NCI-H2196 treated with DMSO at 0.1 percent for 48 hours (cell line): ENCODE measurements around the gene EGR4.
A peak's percentile ranks its signal among the peaks of the same experiment; 100 is the strongest.

Experiments used
- DNase-seq: peaks from one replicate; lab custom pipeline; 2025; ENCODE audit not compliant: unreplicated experiment; lab: John Stamatoyannopoulos, UW

The EGR4 gene

GRCh38 chr2:73293534-73294171, at the start of gene EGR4:
Gene EGR4, minus strand, starts transcription at chr2:73293548. Its CDS starts 231 bp downstream, at chr2:73293317.
- DNase-seq: peak; percentile 47

- DNase-seq: no peak
These were observed 47.7 kb upstream of the EGR4 start for GRCh38 chr2:73341039-73341438.

- DNase-seq: no peak
These were observed 45.9 kb upstream of the EGR4 start for GRCh38 chr2:73339201-73339600.

GRCh38 chr2:73337828-73338227, 44.5 kb upstream of the EGR4 start:
- DNase-seq: no peak

GRCh38 chr2:73334620-73335019, 41.3 kb upstream of the EGR4 start:
- DNase-seq: no peak

- DNase-seq: no peak
These were observed 40.7 kb upstream of the EGR4 start for GRCh38 chr2:73334045-73334444.

GRCh38 chr2:73333564-73333963, 40.2 kb upstream of the EGR4 start:
- DNase-seq: no peak

- no peak for DNase-seq
These were observed 30.9 kb upstream of the EGR4 start for GRCh38 chr2:73324126-73324725.

GRCh38 chr2:73323551-73323950, 30.2 kb upstream of the EGR4 start:
- no peak for DNase-seq

GRCh38 chr2:73314441-73314840, 21.1 kb upstream of the EGR4 start:
- no peak for DNase-seq

- DNase-seq: no peak
These were observed 14.4 kb upstream of the EGR4 start for GRCh38 chr2:73307720-73308119.

GRCh38 chr2:73301636-73302035, 8.3 kb upstream of the EGR4 start:
- no peak for DNase-seq

- no peak for DNase-seq
These were observed 7.6 kb upstream of the EGR4 start for GRCh38 chr2:73300926-73301325.

- DNase-seq: no peak
These were observed 4.2 kb upstream of the EGR4 start for GRCh38 chr2:73297586-73297985.

GRCh38 chr2:73297151-73297559, 3.8 kb upstream of the EGR4 start:
- no peak for DNase-seq

- DNase-seq: no peak
These were observed 2.5 kb upstream of the EGR4 start for GRCh38 chr2:73295751-73296400.

- no peak for DNase-seq
These were observed 891 bp upstream of the EGR4 start for GRCh38 chr2:73294239-73294638.

GRCh38 chr2:73292906-73293533, 328 bp downstream of the EGR4 start:
- DNase-seq: no peak

- DNase-seq: no peak
These were observed 937 bp downstream of the EGR4 start for GRCh38 chr2:73292316-73292905.

GRCh38 chr2:73291461-73292315, 1.7 kb downstream of the EGR4 start:
- no peak for DNase-seq

- DNase-seq: no peak
These were observed 2.3 kb downstream of the EGR4 start for GRCh38 chr2:73291093-73291460.
